Ovary (tissue), 9 donors: ENCODE data around the gene UBE2I. TPM values are rescaled to one million over a fixed set of nuclear protein-coding genes. Genes with fewer than 3 reads are reported as not detected.

Source experiments
- DNase-seq, 5 donors: peaks; one replicate each; pipeline ENCODE4 v3.0.0-alpha.2; 2019 to 2020
- H3K27ac ChIP-seq, 2 donors: fragments of 200-600 bp; one replicate each; pipeline versions ENCODE4 v1.5.1 to v1.8.0; 2019 to 2022
- H3K27me3 ChIP-seq: fragments of 200-600 bp; one replicate; pipeline ENCODE4 v1.8.0; 2022
- H3K36me3 ChIP-seq: fragments of 200-600 bp; sonication (generic); one replicate; pipeline ENCODE4 v1.5.1; 2019
- H3K4me1 ChIP-seq: one replicate; pipeline ENCODE4 v1.8.1; 2013; ENCODE audit warnings: mild to moderate bottlenecking, moderate library complexity; ENCODE audit not compliant: insufficient read depth
- H3K4me3 ChIP-seq: fragments of 200-600 bp; sonication (generic); one replicate; pipeline ENCODE4 v1.5.1; 2017
- H3K9me3 ChIP-seq, 2 donors: fragments of 200-600 bp in 1 of 2; sonication (generic) in 1 of 2; one replicate each; pipeline versions ENCODE4 v1.5.1 to v1.8.1; 2013 to 2019; ENCODE audit warnings: mild to moderate bottlenecking in 1 of 2, moderate library complexity in 1 of 2
- CTCF ChIP-seq, 3 donors: fragments of 450-650 bp in 2 of 3; fragments of 200-600 bp in 1 of 3; IDR thresholded peaks; one replicate each; pipeline versions ENCODE4 v1.5.1 to v1.8.0; 2016 to 2022; ENCODE audit warnings: antibody characterized with exemption in 3 of 3, mild to moderate bottlenecking in 1 of 3
- EP300 ChIP-seq: sonication (generic); formaldehyde crosslinking; IDR thresholded peaks from one replicate; pipeline ENCODE4 v1.6.1; 2017; ENCODE audit warnings: antibody characterized with exemption
- POLR2A ChIP-seq: fragments of 450-650 bp; IDR thresholded peaks from one replicate; pipeline ENCODE4 v1.6.1; 2017; ENCODE audit warnings: antibody characterized with exemption, mild to moderate bottlenecking, moderate library complexity
- WGBS, 3 donors: extraction: QIAGEN DNeasy Blood & Tissue Kit in 1 of 3; methylation state at CpG; one replicate each; pipeline versions ENCODE4 v1.1.5 to v1.1.7; 2013 to 2017; 5-methylcytosine and 5-hydroxymethylcytosine counted together
- intact Hi-C, 4 donors: fragments of 100-400 bp; cut with DNase I; formaldehyde crosslinking; loops; one replicate each; pipeline versions ENCODE4 v1.11.0 to v1.15.1; 2022 to 2023
- polyA plus RNA-seq, 2 donors: library from polyadenylated mRNA; stranded (reverse); fragments of 200-250 nt in 1 of 2; fragments of 350-450 nt in 1 of 2; fragmentation: Illumina TruSeq in 1 of 2; extraction: RNeasy Lipid Tissue Mini Kit (QIAGEN cat#74804) in 1 of 2; gene quantifications; one replicate each; pipeline ENCODE4 v1.2.3, GENCODE V29; 2013 to 2014
- total RNA-seq, 7 donors: library from RNA; depleted of rRNA in 2 of 7; stranded (reverse); fragments of >200 nt in 2 of 7; fragmentation: NEBNext Ultra II Directional in 3 of 7; extraction: Animal tissue kit (Norgen Biotek cat#: 25700) in 3 of 7; gene quantifications; one replicate each; pipeline versions ENCODE4 v1.1.0 to v1.2.4, GENCODE V29; 2016 to 2023
- donor health status: DM: no; HTN: no; CAD: no; lungs with moderate emphysema.
- donor health status: DM: no; HTN: no; CAD: no.
- donor health status: Bipolar disorder and iron deficiency.
- donor health status: DM: yes; HTN: yes; CAD: no.
- donor health status: DM: no; HTN: no; CAD: no.
- donor health status: DM: yes; HTN: yes; CAD: no.

The UBE2I gene
- total and polyA plus RNA-seq, 9 donors: 63.9 to 258 (median 145) TPM

- WGBS, 3 donors: 73 to 76% (median 73%) methylated on average over 36 of the region's 36 CpGs
- no peaks in the 10 kb centered on the region for H3K36me3 ChIP-seq
- DNase-seq: no peak
- no peak for TF ChIP-seq POLR2A
- no peak for TF ChIP-seq CTCF (IDR thresholded peaks at IDR 0.05)
- no peak for TF ChIP-seq EP300
- H3K4me1 ChIP-seq: peaks cover 3% of the 10 kb centered on the region
- H3K27me3 ChIP-seq: no peaks in the 10 kb centered on the region
- H3K4me3 ChIP-seq: no peak overlapping the region
- no peaks in the 10 kb centered on the region for H3K9me3 ChIP-seq
- intact Hi-C loops: no loop called here
- H3K27ac ChIP-seq: no peak overlapping the region
Observed at GRCh38 chr16:1340730-1341494, 31.5 kb downstream of the UBE2I start.

GRCh38 chr16:1341495-1342420 is 32.3 kb downstream of the UBE2I start:
- H3K36me3 ChIP-seq: no peaks in the 10 kb centered on the region
- H3K4me3 ChIP-seq: no peak overlapping the region
- 80 to 84% (median 84%) methylated on average over 39 of the region's 39 CpGs for WGBS, 3 donors
- no peaks in the 10 kb centered on the region for H3K9me3 ChIP-seq
- no peak for DNase-seq
- no peaks in the 10 kb centered on the region for H3K27me3 ChIP-seq
- intact Hi-C loops: no loop called here
- TF ChIP-seq EP300 (no peak), CTCF (IDR thresholded peaks at IDR 0.05) (no peak), POLR2A (no peak)
- H3K4me1 ChIP-seq: peaks cover 3% of the 10 kb centered on the region
- no peak overlapping the region for H3K27ac ChIP-seq

GRCh38 chr16:1342526-1343427 is 33.3 kb downstream of the UBE2I start:
- DNase-seq: peak; percentile 47 to 75 (median 68)
- TF ChIP-seq CTCF (IDR thresholded peaks at IDR 0.05) (no peak), EP300 (no peak), POLR2A (no peak)
- no peak overlapping the region for H3K4me3 ChIP-seq
- 3 to 7% (median 3%) methylated on average over 47 to 49 of the region's 49 CpGs for WGBS, 3 donors
- no peaks in the 10 kb centered on the region for H3K36me3 ChIP-seq
- intact Hi-C loops: no loop called here
- no peak overlapping the region for H3K27ac ChIP-seq
- H3K4me1 ChIP-seq: peaks cover 3% of the 10 kb centered on the region
- H3K27me3 ChIP-seq: no peaks in the 10 kb centered on the region
- no peaks in the 10 kb centered on the region for H3K9me3 ChIP-seq
